HCT116 (cell line): Measurements from ENCODE around the gene CTXND1. TPM values are rescaled to one million over a fixed set of nuclear protein-coding genes. Genes with fewer than 3 reads are reported as not detected.

ENCODE experiments used
- ATAC-seq: fragments of 200-7000 bp; cut with Tn5 transposase; 2 replicates; pipeline ENCODE4 v1.9.1; 2020; ENCODE audit warnings: mild to moderate bottlenecking, moderate library complexity
- BruUV-seq: library from RNA; stranded (reverse); fragments of 400-500 nt; replicated peaks from 2 replicates; lab custom pipeline; 2021; lab: Mats Ljungman, UMichigan
- CTCF ChIA-PET: fragments of 300-600 bp; sonication (Branson Sonifier 250); formaldehyde crosslinking; loops from one replicate; lab custom pipeline; 2021; ENCODE audit warnings: antibody characterized with exemption; lab: Charles Lee
- POLR2A ChIA-PET: fragments of 300-600, 350-600 bp; sonication (Branson Sonifier 250); formaldehyde crosslinking; loops from one replicate; lab custom pipeline; 2021; ENCODE audit warnings: antibody characterized with exemption; lab: Charles Lee
- RAD21 ChIA-PET, 2 experiments: fragments of 300-600 bp; sonication (Branson Sonifier 250); formaldehyde crosslinking; loops; one replicate each; lab custom pipeline; 2023; ENCODE audit warnings: low total read pairs in 2 of 2; ENCODE audit not compliant: uncharacterized antibody in 2 of 2, unreplicated experiment in 2 of 2, low non-redundant PET in 1 of 2; lab: Charles Lee
- DNase-seq: peaks from one replicate; pipeline ENCODE4 v3.0.0-alpha.2; 2010; ENCODE audit warnings: low read depth, low spot score
- H2AFZ ChIP-seq: fragments of 200-600 bp; shearing (Covaris generic), sonication (generic); 2 replicates; pipeline ENCODE4 v1.6.1; 2017; ENCODE audit warnings: low read depth, mixed run types, mixed read lengths, antibody characterized with exemption, low read length; ENCODE audit not compliant: poor library complexity, severe bottlenecking
- H3K27ac ChIP-seq: 2 replicates; pipeline ENCODE4 v1.5.1; 2012; ENCODE audit warnings: low read depth, low read length
- H3K27me3 ChIP-seq: fragments of 200-600 bp; sonication (generic); 2 replicates; pipeline ENCODE4 v1.6.1; 2016; ENCODE audit warnings: mixed run types, low read length, mixed read lengths; ENCODE audit not compliant: insufficient read depth
- H3K36me3 ChIP-seq, 2 experiments: fragments of 200-500 bp in 1 of 2; fragments of 200-600 bp in 1 of 2; sonication (Bioruptor generic) in 1 of 2; sonication (generic) in 1 of 2; 2 replicates each; pipeline versions ENCODE4 v1.5.1 to v1.6.1; 2014 to 2016; ENCODE audit warnings: low read length in 2 of 2, inconsistent platforms in 1 of 2, mixed read lengths in 1 of 2, mixed run types in 1 of 2; ENCODE audit not compliant: insufficient read depth in 2 of 2, control insufficient read depth in 1 of 2
- H3K4me1 ChIP-seq, 2 experiments: fragments of 200-600 bp in 1 of 2; sonication (generic) in 1 of 2; 2 replicates each; pipeline versions ENCODE4 v1.5.1 to v1.6.1; 2012 to 2017; ENCODE audit warnings: low read length in 2 of 2, inconsistent platforms in 1 of 2, mild to moderate bottlenecking in 1 of 2, mixed read lengths in 1 of 2, mixed run types in 1 of 2, moderate library complexity in 1 of 2; ENCODE audit not compliant: insufficient read depth in 2 of 2, control insufficient read depth in 1 of 2
- H3K4me2 ChIP-seq: fragments of 200-600 bp; sonication (generic); 2 replicates; pipeline ENCODE4 v1.6.1; 2017; ENCODE audit warnings: mixed run types, low read length, mixed read lengths
- H3K4me3 ChIP-seq, 2 experiments: fragments of 200-600 bp in 1 of 2; sonication (generic) in 1 of 2; replicated peaks in 1 of 2; 2 replicates each; pipeline ENCODE4 v1.5.1; 2011 to 2016; ENCODE audit warnings: low read length in 2 of 2, control low read depth in 1 of 2, low read depth in 1 of 2, mild to moderate bottlenecking in 1 of 2, mixed read lengths in 1 of 2, mixed run types in 1 of 2
- H3K79me2 ChIP-seq: fragments of 200-600 bp; sonication (generic); 2 replicates; pipeline ENCODE4 v1.6.1; 2017; ENCODE audit warnings: mild to moderate bottlenecking, mixed run types, low read length, moderate library complexity, mixed read lengths; ENCODE audit not compliant: insufficient read depth
- H3K9ac ChIP-seq: fragments of 200-600 bp; sonication (generic); 2 replicates; pipeline ENCODE4 v1.6.1; 2016; ENCODE audit warnings: low read length, mixed read lengths
- H3K9me2 ChIP-seq: fragments of 200-600 bp; sonication (generic), shearing (Covaris generic); 2 replicates; pipeline ENCODE4 v1.6.1; 2017; ENCODE audit warnings: mixed run types, mild to moderate bottlenecking, moderate library complexity; ENCODE audit not compliant: insufficient read depth
- H3K9me3 ChIP-seq, 2 experiments: fragments of 200-500 bp in 1 of 2; fragments of 200-600 bp in 1 of 2; sonication (Bioruptor generic) in 1 of 2; sonication (generic) in 1 of 2; 2 replicates each; pipeline ENCODE4 v1.6.1; 2014 to 2017; ENCODE audit warnings: low read length in 2 of 2, mixed read lengths in 2 of 2, inconsistent platforms in 1 of 2, low read depth in 1 of 2, mild to moderate bottlenecking in 1 of 2, mixed run types in 1 of 2, moderate library complexity in 1 of 2; ENCODE audit not compliant: control insufficient read depth in 1 of 2, insufficient read depth in 1 of 2
- H4K20me1 ChIP-seq: fragments of 200-600 bp; sonication (generic), shearing (Covaris generic); 2 replicates; pipeline ENCODE4 v1.6.1; 2017; ENCODE audit warnings: mixed run types, mild to moderate bottlenecking, moderate library complexity; ENCODE audit not compliant: insufficient read depth
- CBX3 ChIP-seq: IDR thresholded peaks from 2 replicates; pipeline ENCODE4 v1.6.1; 2012; ENCODE audit warnings: low read depth
- CEBPB ChIP-seq: IDR thresholded peaks from 2 replicates; pipeline ENCODE4 v1.6.1; 2012; ENCODE audit warnings: low read depth
- CTCF ChIP-seq, 3 experiments: fragments of 200-600 bp in 1 of 3; sonication (generic) in 1 of 3; IDR thresholded peaks in 2 of 3; conservative IDR thresholded peaks in 1 of 3; 2 replicates each; pipeline ENCODE4 v1.5.1; 2012 to 2017; ENCODE audit warnings: low read depth in 2 of 3, low read length in 2 of 3, antibody characterized with exemption in 1 of 3, borderline replicate concordance in 1 of 3, control low read depth in 1 of 3, mild to moderate bottlenecking in 1 of 3, mixed read lengths in 1 of 3, mixed run types in 1 of 3, moderate library complexity in 1 of 3; ENCODE audit not compliant: insufficient read depth in 1 of 3
- EGR1 ChIP-seq: IDR thresholded peaks from 2 replicates; pipeline ENCODE4 v1.6.1; 2012; ENCODE audit warnings: low read depth
- ELF1 ChIP-seq: IDR thresholded peaks from 2 replicates; pipeline ENCODE4 v1.6.1; 2012; ENCODE audit warnings: low read depth, borderline replicate concordance
- FOSL1 ChIP-seq: IDR thresholded peaks from 2 replicates; pipeline ENCODE4 v1.6.1; 2012; ENCODE audit warnings: low read depth
- POLR2A ChIP-seq: IDR thresholded peaks from 2 replicates; pipeline ENCODE4 v1.7.0; 2011; ENCODE audit warnings: borderline replicate concordance; ENCODE audit not compliant: insufficient read depth, insufficient read length; ENCODE audit errors: extremely low read depth
- RAD21 ChIP-seq: IDR thresholded peaks from 2 replicates; pipeline ENCODE4 v1.6.1; 2012; ENCODE audit warnings: low read depth, mild to moderate bottlenecking
- REST ChIP-seq: IDR thresholded peaks from 2 replicates; pipeline ENCODE4 v1.6.1; 2012; ENCODE audit warnings: low read depth
- TCF7L2 ChIP-seq: IDR thresholded peaks from 2 replicates; pipeline ENCODE4 v1.7.0; 2011; ENCODE audit warnings: borderline replicate concordance, inconsistent platforms; ENCODE audit not compliant: insufficient read depth, insufficient read length; ENCODE audit errors: extremely low read depth
- YY1 ChIP-seq: IDR thresholded peaks from 2 replicates; pipeline ENCODE4 v1.6.1; 2011; ENCODE audit warnings: low read length, low read depth, moderate library complexity, mild to moderate bottlenecking; ENCODE audit not compliant: insufficient replicate concordance; ENCODE audit errors: extremely low read depth
- ZNF274 ChIP-seq: fragments of 200-500 bp; sonication (Bioruptor generic); IDR thresholded peaks from 2 replicates; pipeline ENCODE4 v1.6.1; 2014; ENCODE audit warnings: mild to moderate bottlenecking, low read depth, low read length, inconsistent platforms
- intact Hi-C: fragments of 100-400 bp; cut with micrococcal nuclease; formaldehyde crosslinking; loops from 2 replicates; pipeline ENCODE4 v1.10.0; 2022
- total RNA-seq: library from RNA; stranded (reverse); gene quantifications from one replicate; pipeline ENCODE4 v1.2.1, GENCODE V29; 2021; ENCODE audit not compliant: unreplicated experiment

Gene CTXND1
- total RNA-seq, 1 experiment from 2014 or later = not detected

DNA sequence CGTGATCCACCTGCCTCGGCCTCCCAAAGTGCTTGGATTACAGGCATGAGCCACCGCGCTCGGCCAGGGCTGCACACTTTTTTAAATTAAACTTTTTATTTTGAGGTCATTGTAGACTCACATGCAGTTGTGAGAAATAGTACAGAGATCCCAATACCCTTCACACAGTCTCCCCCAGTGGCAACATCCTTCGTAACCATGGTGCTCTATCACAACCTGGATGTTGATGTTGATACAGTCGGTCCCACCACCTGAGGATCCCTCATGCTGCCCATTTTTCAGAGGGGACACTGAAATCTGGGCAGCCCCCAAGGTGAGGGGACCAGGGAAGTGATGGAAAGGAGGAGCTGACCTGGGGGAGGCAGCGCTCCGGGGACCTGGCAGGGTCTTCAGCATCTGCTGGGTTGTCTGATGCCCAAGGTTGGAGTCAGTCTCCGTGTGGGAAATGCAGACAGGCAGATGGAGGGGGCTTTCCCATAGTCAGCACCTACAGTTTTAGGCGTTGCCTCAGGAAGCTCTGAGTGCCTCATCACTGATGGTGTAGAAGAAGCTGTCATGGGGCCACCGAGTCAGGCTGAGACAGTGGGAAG is 82.2 kb downstream of the CTXND1 start:
- Histone ChIP-seq H3K4me1 (no peaks in the 10 kb centered on the region), H3K9me2 (no peaks in the 10 kb centered on the region), H4K20me1 (no peaks in the 10 kb centered on the region), H2AFZ (no peak overlapping the region), H3K36me3 (0 out of 4 replicates have a peak, but pooled peaks cover 0 to under 1% of the 10 kb centered on the region in 2 experiments), H3K27ac (no peak overlapping the region), H3K4me2 (no peak overlapping the region), H3K9me3 (no peaks in the 10 kb centered on the region), H3K9ac (no peak overlapping the region), H3K27me3 (no peaks in the 10 kb centered on the region)
- intact Hi-C loops = loop anchor here (5.0 to 10.0 kb wide), 4 partner anchors 275 to 788 kb away; partner anchors contain the start of gene MTHFS
- DNase-seq (no peak), ATAC-seq (no peak)
- no TSS peak for BruUV-seq
- POLR2A ChIA-PET = no interaction called here
- RAD21 ChIA-PET = no interaction called here
- CTCF ChIA-PET = no interaction called here
- TF ChIP-seq FOSL1 (no peak), EGR1 (no peak), POLR2A (no peak)
- TF ChIP-seq, all 23 proteins: peak for 0
- H3K4me3 ChIP-seq = no peak overlapping the region
- no peaks in the 10 kb centered on the region for H3K79me2 ChIP-seq

DNA sequence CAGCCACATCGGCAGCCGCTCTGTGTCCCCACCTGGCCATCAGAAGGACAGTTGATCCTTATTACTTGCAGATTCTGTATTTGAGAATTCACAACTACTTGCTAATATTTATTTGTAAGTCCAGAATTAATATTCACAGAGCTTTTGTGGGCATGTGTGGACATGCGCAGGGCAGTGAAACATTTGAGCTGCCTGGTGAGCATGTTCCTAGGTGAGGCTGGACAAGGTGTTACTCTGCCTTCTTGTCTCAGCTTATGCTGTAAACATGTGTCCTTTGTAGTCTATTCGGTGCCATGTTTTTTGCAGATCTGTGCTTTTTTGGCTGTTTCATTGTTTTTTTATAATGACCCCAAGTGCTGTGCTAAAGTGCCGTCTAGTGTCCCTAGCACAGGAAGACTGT is 83.6 kb downstream of the CTXND1 start:
- no TSS peak for BruUV-seq
- CTCF ChIA-PET = no interaction called here
- no peak for TF ChIP-seq REST
- no peak for TF ChIP-seq CBX3
- TF ChIP-seq YY1 = no peak
- TF ChIP-seq FOSL1 = no peak
- no peak for TF ChIP-seq RAD21
- TF ChIP-seq ELF1 = no peak
- no peak for TF ChIP-seq CEBPB
- TF ChIP-seq POLR2A = no peak
- no peak for TF ChIP-seq ZNF274
- TF ChIP-seq TCF7L2 = no peak
- no peak for TF ChIP-seq CTCF (IDR thresholded peaks at IDR 0.05 in 2 of 3, conservative IDR thresholded peaks at IDR 0.05 in 1 of 3; ENCODE audit: borderline replicate concordance in 1 of 3, insufficient read depth in 1 of 3, low read depth in 2 of 3, low read length in 2 of 3)

More for the DNA sequence above, 83.6 kb downstream of the CTXND1 start:
- Histone ChIP-seq H3K9me3 (no peaks in the 10 kb centered on the region), H3K79me2 (no peaks in the 10 kb centered on the region), H4K20me1 (no peaks in the 10 kb centered on the region), H3K4me1 (no peaks in the 10 kb centered on the region), H3K36me3 (0 out of 4 replicates have a peak, but pooled peaks cover 0 to 2% of the 10 kb centered on the region in 2 experiments), H3K9me2 (no peaks in the 10 kb centered on the region), H3K4me3 (no peak overlapping the region), H3K9ac (no peak overlapping the region), H2AFZ (no peak overlapping the region), H3K27me3 (no peaks in the 10 kb centered on the region), H3K27ac (no peak overlapping the region), H3K4me2 (no peak overlapping the region)
- DNase-seq = no peak
- intact Hi-C loops = no loop called here
- ChIA-PET RAD21 (interaction anchor here in 1 of 2 experiments (0.7 kb wide), 1 partner anchor 12 kb away, joined by 3 read pairs; no protein-coding TSS in a partner anchor), POLR2A (no interaction called here)
- ATAC-seq = no peak
